HepG2 (cell line): ENCODE data around the gene NKX2-3. TPM values are rescaled to one million over a fixed set of nuclear protein-coding genes. Genes with fewer than 3 reads are reported as not detected.

Experiments
- ATAC-seq: fragments of 200-7000 bp; cut with Tn5 transposase; 3 replicates; pipeline ENCODE4 v1.9.1; 2020; ENCODE audit warnings: mild to moderate bottlenecking, moderate library complexity
- BruUV-seq: library from RNA; stranded (reverse); fragments of 400-500 nt; replicated peaks from 2 replicates; lab custom pipeline; 2021; lab: Mats Ljungman, UMichigan
- CTCF ChIA-PET: fragments of 300-600 bp; formaldehyde crosslinking; extraction: SDS; loops from one replicate; lab custom pipeline; 2021; ENCODE audit warnings: low total read pairs, inconsistent platforms, low intra/inter-chr PET ratio; lab: Yijun Ruan, JAX
- POLR2A ChIA-PET: fragments of 350-600 bp; sonication (Branson Sonifier 250); formaldehyde crosslinking; loops from one replicate; lab custom pipeline; 2020; ENCODE audit warnings: antibody characterized with exemption, inconsistent platforms; lab: Yijun Ruan, JAX
- DNase-seq: peaks from one replicate; pipeline ENCODE4 v3.0.0-alpha.2; 2015; ENCODE audit warnings: low spot score
- FAIRE-seq: peaks from 3 replicates; lab custom pipeline; 2011; peaks lifted over from hg19 to GRCh38; lab: Jason Lieb, UNC
- H2AFZ ChIP-seq: one replicate; pipeline ENCODE4 v1.6.1; 2011; ENCODE audit warnings: low read length, inconsistent platforms
- H3K27ac ChIP-seq: fragments of 300-600 bp; 3 replicates; pipeline ENCODE4 v1.8.0; 2011; ENCODE audit warnings: mixed run types, mild to moderate bottlenecking, mixed read lengths, low read length, inconsistent platforms; ENCODE audit not compliant: insufficient read depth; ENCODE audit errors: extremely low read length
- H3K27me3 ChIP-seq, 2 experiments: fragments of 200-600 bp in 1 of 2; 2 replicates in 1 of 2; 3 replicates in 1 of 2; pipeline versions ENCODE4 v1.6.0 to v1.8.0; 2011; ENCODE audit warnings: low read length in 2 of 2, mild to moderate bottlenecking in 2 of 2, moderate library complexity in 2 of 2, inconsistent platforms in 1 of 2; ENCODE audit not compliant: insufficient read depth in 2 of 2, control insufficient read depth in 1 of 2
- H3K36me3 ChIP-seq, 2 experiments: fragments of 200-600 bp in 1 of 2; replicated peaks in 1 of 2; 2 replicates in 1 of 2; 3 replicates in 1 of 2; pipeline versions ENCODE4 v1.5.1 to v1.8.0; 2011; ENCODE audit warnings: low read length in 2 of 2, inconsistent platforms in 1 of 2; ENCODE audit not compliant: insufficient read depth in 2 of 2, control insufficient read depth in 1 of 2
- H3K4me1 ChIP-seq: 2 replicates; pipeline ENCODE4 v1.5.1; 2012; ENCODE audit warnings: low read length, inconsistent platforms; ENCODE audit not compliant: insufficient read depth
- H3K4me2 ChIP-seq: 2 replicates; pipeline ENCODE4 v1.6.0; 2011; ENCODE audit warnings: low read depth, low read length, inconsistent platforms
- H3K4me3 ChIP-seq, 3 experiments: fragments of 200-600 bp in 1 of 3; sonication (generic), shearing (Covaris generic) in 1 of 3; replicated peaks in 1 of 3; 2 replicates each; pipeline ENCODE4 v1.5.1; 2011 to 2016; ENCODE audit warnings: low read length in 3 of 3, inconsistent platforms in 2 of 3, low read depth in 2 of 3, mild to moderate bottlenecking in 2 of 3, control low read depth in 1 of 3, mixed read lengths in 1 of 3; ENCODE audit not compliant: insufficient read depth in 1 of 3
- H3K79me2 ChIP-seq: one replicate; pipeline ENCODE4 v1.6.1; 2011; ENCODE audit warnings: low read length, inconsistent platforms; ENCODE audit not compliant: insufficient read depth
- H3K9ac ChIP-seq: 2 replicates; pipeline ENCODE4 v1.6.0; 2011; ENCODE audit warnings: mild to moderate bottlenecking, low read depth, low read length, inconsistent platforms; ENCODE audit not compliant: insufficient read depth
- H3K9me3 ChIP-seq: 2 replicates; pipeline ENCODE4 v1.5.1; 2012; ENCODE audit warnings: mild to moderate bottlenecking, low read length
- H4K20me1 ChIP-seq: 2 replicates; pipeline ENCODE4 v1.6.0; 2011; ENCODE audit warnings: inconsistent platforms, mild to moderate bottlenecking, low read length, moderate library complexity; ENCODE audit not compliant: insufficient read depth
- BCL6 ChIP-seq: IDR thresholded peaks from 2 replicates; pipeline ENCODE4 v1.6.1; 2016; ENCODE audit warnings: missing genetic modification reagents, missing compliant biosample characterization
- FIP1L1 ChIP-seq: fragments of 200-400 bp; formaldehyde crosslinking; IDR thresholded peaks from 2 replicates; pipeline ENCODE4 v1.6.1; 2018; ENCODE audit warnings: low read depth, mild to moderate bottlenecking, low read length, moderate library complexity, borderline replicate concordance; ENCODE audit not compliant: insufficient read depth
- JDP2 ChIP-seq: sonication (generic); formaldehyde crosslinking; IDR thresholded peaks from 2 replicates; pipeline ENCODE4 v1.8.1; 2022; ENCODE audit warnings: missing genetic modification reagents, borderline replicate concordance
- MIER3 ChIP-seq: IDR thresholded peaks from 2 replicates; pipeline ENCODE4 v1.6.1; 2016; ENCODE audit warnings: missing compliant biosample characterization, borderline replicate concordance
- MTF2 ChIP-seq: sonication (generic); formaldehyde crosslinking; IDR thresholded peaks from 2 replicates; pipeline ENCODE4 v1.5.0; 2020; ENCODE audit warnings: missing genetic modification reagents, borderline replicate concordance
- MXI1 ChIP-seq: IDR thresholded peaks from 3 replicates; pipeline ENCODE4 v1.6.1; 2012; ENCODE audit warnings: low read depth, low read length, inconsistent platforms, borderline replicate concordance
- WGBS: methylation state at CpG from one replicate; pipeline ENCODE4 v1.1.6; 2017; ENCODE audit warnings: low lambda C conversion rate; 5-methylcytosine and 5-hydroxymethylcytosine counted together
- in situ Hi-C: cut with HindIII; loops from 2 replicates; pipeline ENCODE4 v1.10.0; 2017; ENCODE audit warnings: low pct_unique_long_range_greater_than_20kb; ENCODE audit not compliant: extremely low pct_ligation_motif_present
- intact Hi-C: fragments of 100-400 bp; cut with micrococcal nuclease; formaldehyde crosslinking; loops from one replicate; pipeline ENCODE4 v1.10.0; 2022; ENCODE audit not compliant: unreplicated experiment
- polyA plus RNA-seq, 8 experiments: library from polyadenylated mRNA; depleted of rRNA in 3 of 8; stranded (reverse) in 7 of 8; unstranded in 1 of 8; fragments of >200 nt; fragmentation: Illumina TruSeq in 4 of 8; extraction: Trizol in 4 of 8; gene quantifications; 2 replicates each; pipeline versions ENCODE4 v1.2.1 to v1.2.3, GENCODE V29; 2011 to 2016; ENCODE audit warnings: low read depth in 4 of 8, missing spikeins in 1 of 8, mixed read lengths in 1 of 8; ENCODE audit not compliant: insufficient read depth in 1 of 8
- total RNA-seq, 5 experiments: library from RNA; depleted of rRNA; stranded (reverse); fragments of >200 nt; fragmentation: Illumina TruSeq; extraction: Trizol; gene quantifications; 2 replicates each; pipeline ENCODE4 v1.2.3, GENCODE V29; 2016; ENCODE audit warnings: low read depth in 1 of 5
- TF ChIP-seq, protein P1 (sequence below): sonication (generic); formaldehyde crosslinking; IDR thresholded peaks from 2 replicates; pipeline ENCODE4 v1.4.0; 2020; ENCODE audit warnings: missing genetic modification reagents
- TF ChIP-seq, protein P2 (sequence below): sonication (generic); formaldehyde crosslinking; IDR thresholded peaks from 2 replicates; pipeline ENCODE4 v1.4.0; 2020; ENCODE audit warnings: missing genetic modification reagents
- TF ChIP-seq, protein P3 (sequence below), 2 experiments: sonication (generic) in 1 of 2; formaldehyde crosslinking in 1 of 2; IDR thresholded peaks; 2 replicates each; pipeline versions ENCODE4 v1.4.0 to v1.6.1; 2016 to 2020; ENCODE audit warnings: borderline replicate concordance in 1 of 2, low read depth in 1 of 2, mild to moderate bottlenecking in 1 of 2, missing genetic modification reagents in 1 of 2
- TF ChIP-seq, protein P4 (sequence below): sonication (generic); formaldehyde crosslinking; IDR thresholded peaks from 2 replicates; pipeline ENCODE4 v1.4.0; 2020; ENCODE audit warnings: low read depth, missing genetic modification reagents

Gene NKX2-3
- total and polyA plus RNA-seq, 2 of the 13 experiments (the other 11 are each of a cell fraction or from before 2014, with no cell fraction given), result not detected

DNA sequence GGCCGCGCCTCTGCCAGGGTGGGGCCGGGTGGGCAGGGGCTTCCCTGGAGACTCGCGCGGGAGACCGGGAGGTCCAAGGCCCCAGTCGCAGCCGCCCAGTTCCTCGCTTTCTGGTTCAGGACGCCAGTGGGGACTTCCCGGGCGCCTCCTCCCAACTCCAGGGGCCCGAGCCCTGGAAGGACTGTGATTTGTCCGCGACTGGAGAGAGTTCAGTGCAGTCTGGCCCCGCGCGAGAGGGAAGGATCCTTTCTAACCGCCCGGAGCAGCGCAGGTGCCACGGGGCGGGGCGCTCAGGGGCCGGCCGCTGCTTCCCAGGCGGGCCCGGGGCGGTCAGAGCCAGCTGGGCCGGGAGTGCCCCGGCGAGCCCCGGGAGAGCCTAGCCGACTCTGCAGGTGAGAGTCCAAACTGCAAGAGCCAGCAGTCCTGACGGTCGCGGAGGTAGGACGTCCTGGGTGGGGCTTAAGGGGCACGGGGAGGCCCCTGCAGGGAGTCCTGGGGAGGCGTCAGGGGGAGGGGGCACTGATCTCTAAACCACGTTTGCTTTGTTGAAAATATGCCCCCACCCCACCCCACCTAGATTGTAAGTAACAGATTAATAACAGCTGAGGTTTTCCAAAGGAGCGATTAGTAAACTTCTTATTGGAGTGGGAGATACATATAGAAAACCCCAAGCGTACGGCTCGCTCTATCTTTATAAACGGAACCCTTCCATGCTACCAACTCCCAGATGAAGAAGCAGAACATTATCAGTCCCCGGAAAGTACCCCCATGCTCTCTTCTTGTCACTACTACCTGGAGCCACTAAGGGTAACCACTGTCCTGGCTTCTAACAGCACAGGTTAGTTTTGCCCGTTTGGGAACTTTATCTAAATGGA is 8.2 kb downstream of the NKX2-3 start (continued):
- TF ChIP-seq, protein P1, sequence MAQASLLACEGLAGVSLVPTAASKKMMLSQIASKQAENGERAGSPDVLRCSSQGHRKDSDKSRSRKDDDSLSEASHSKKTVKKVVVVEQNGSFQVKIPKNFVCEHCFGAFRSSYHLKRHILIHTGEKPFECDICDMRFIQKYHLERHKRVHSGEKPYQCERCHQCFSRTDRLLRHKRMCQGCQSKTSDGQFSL (CRISPR knock-in tag), result no peak
- no peak for TF ChIP-seq MIER3
- peak; percentile 83 for TF ChIP-seq BCL6
- no peak for TF ChIP-seq MXI1
- 0 out of 2 replicates have a peak, but pooled peaks have one; percentile 46 for TF ChIP-seq MTF2 (CRISPR knock-in tag)
- TF ChIP-seq, protein P2, sequence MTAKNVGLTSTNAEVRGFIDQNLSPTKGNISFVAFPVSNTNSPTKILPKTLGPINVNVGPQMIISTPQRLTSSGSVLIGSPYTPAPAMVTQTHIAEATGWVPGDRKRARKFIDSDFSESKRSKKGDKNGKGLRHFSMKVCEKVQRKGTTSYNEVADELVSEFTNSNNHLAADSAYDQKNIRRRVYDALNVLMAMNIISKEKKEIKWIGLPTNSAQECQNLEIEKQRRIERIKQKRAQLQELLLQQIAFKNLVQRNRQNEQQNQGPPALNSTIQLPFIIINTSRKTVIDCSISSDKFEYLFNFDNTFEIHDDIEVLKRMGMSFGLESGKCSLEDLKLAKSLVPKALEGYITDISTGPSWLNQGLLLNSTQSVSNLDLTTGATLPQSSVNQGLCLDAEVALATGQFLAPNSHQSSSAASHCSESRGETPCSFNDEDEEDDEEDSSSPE (CRISPR knock-in tag), result no peak

DNA sequence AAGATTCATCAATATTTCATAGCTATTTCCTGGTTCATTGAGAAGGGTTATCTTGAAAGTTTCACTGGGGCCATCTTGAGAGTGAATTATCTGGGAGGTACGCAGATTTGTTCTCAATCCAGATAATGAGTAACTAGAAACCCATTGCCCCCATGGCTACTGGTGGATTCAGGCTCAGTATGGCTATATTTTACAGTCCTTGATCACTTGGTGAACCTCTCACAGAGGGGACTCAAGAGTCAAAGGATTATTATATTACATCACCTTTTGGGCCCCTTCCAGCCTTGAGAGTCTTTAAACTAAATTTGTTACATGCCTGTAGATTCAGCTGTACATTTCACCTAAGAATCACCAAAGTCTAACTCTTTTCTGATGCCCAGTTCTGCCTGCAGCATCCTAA is 11.6 kb downstream of the NKX2-3 start:
- no TSS peak for BruUV-seq
- H3K27me3 ChIP-seq, result peaks cover 7 to 33% of the 10 kb centered on the region in 2 experiments; a peak in 4 of 5 replicates
- no peaks in the 10 kb centered on the region for H3K36me3 ChIP-seq
- H2AFZ ChIP-seq, result no peak overlapping the region
- no peaks in the 10 kb centered on the region for H4K20me1 ChIP-seq
- no peaks in the 10 kb centered on the region for H3K9me3 ChIP-seq
- H3K79me2 ChIP-seq, result no peaks in the 10 kb centered on the region
- ATAC-seq (no peak), DNase-seq (no peak), FAIRE-seq (no peak)
- ChIA-PET POLR2A (no interaction called here), CTCF (no interaction called here)
- intact Hi-C loops (no loop called here), in situ Hi-C loops (no loop called here)
- no peak overlapping the region for H3K9ac ChIP-seq
- H3K27ac ChIP-seq, result no peak overlapping the region
- no peak overlapping the region for H3K4me2 ChIP-seq
- H3K4me3 ChIP-seq, result no peak overlapping the region
- WGBS, result 13% methylated on average over 1 of the region's 1 CpG
- no peaks in the 10 kb centered on the region for H3K4me1 ChIP-seq
- TF ChIP-seq JDP2, result no peak
- no peak for TF ChIP-seq FIP1L1
- TF ChIP-seq, protein P3, sequence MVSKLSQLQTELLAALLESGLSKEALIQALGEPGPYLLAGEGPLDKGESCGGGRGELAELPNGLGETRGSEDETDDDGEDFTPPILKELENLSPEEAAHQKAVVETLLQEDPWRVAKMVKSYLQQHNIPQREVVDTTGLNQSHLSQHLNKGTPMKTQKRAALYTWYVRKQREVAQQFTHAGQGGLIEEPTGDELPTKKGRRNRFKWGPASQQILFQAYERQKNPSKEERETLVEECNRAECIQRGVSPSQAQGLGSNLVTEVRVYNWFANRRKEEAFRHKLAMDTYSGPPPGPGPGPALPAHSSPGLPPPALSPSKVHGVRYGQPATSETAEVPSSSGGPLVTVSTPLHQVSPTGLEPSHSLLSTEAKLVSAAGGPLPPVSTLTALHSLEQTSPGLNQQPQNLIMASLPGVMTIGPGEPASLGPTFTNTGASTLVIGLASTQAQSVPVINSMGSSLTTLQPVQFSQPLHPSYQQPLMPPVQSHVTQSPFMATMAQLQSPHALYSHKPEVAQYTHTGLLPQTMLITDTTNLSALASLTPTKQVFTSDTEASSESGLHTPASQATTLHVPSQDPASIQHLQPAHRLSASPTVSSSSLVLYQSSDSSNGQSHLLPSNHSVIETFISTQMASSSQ (IDR thresholded peaks at IDR 0.05; ENCODE audit: low read depth), result no peak
- TF ChIP-seq, protein P3 (CRISPR knock-in tag; IDR thresholded peaks at IDR 0.05; ENCODE audit: borderline replicate concordance), result no peak
- TF ChIP-seq, protein P4, sequence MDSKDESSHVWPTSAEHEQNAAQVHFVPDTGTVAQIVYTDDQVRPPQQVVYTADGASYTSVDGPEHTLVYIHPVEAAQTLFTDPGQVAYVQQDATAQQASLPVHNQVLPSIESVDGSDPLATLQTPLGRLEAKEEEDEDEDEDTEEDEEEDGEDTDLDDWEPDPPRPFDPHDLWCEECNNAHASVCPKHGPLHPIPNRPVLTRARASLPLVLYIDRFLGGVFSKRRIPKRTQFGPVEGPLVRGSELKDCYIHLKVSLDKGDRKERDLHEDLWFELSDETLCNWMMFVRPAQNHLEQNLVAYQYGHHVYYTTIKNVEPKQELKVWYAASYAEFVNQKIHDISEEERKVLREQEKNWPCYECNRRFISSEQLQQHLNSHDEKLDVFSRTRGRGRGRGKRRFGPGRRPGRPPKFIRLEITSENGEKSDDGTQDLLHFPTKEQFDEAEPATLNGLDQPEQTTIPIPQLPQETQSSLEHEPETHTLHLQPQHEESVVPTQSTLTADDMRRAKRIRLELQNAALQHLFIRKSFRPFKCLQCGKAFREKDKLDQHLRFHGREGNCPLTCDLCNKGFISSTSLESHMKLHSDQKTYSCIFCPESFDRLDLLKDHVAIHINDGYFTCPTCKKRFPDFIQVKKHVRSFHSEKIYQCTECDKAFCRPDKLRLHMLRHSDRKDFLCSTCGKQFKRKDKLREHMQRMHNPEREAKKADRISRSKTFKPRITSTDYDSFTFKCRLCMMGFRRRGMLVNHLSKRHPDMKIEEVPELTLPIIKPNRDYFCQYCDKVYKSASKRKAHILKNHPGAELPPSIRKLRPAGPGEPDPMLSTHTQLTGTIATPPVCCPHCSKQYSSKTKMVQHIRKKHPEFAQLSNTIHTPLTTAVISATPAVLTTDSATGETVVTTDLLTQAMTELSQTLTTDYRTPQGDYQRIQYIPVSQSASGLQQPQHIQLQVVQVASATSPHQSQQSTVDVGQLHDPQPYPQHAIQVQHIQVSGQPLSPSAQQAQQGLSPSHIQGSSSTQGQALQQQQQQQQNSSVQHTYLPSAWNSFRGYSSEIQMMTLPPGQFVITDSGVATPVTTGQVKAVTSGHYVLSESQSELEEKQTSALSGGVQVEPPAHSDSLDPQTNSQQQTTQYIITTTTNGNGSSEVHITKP (CRISPR knock-in tag), result no peak
